Medulla oblongata (tissue), 1 donor: Measurements from ENCODE around the gene APLNR.
A peak's percentile ranks its signal among the peaks of the same experiment; 100 is the strongest.

Experiments
- DNase-seq: peaks from one replicate; pipeline ENCODE4 v3.0.0-alpha.2; 2015; ENCODE audit errors: extremely low spot score

The APLNR gene

DNA sequence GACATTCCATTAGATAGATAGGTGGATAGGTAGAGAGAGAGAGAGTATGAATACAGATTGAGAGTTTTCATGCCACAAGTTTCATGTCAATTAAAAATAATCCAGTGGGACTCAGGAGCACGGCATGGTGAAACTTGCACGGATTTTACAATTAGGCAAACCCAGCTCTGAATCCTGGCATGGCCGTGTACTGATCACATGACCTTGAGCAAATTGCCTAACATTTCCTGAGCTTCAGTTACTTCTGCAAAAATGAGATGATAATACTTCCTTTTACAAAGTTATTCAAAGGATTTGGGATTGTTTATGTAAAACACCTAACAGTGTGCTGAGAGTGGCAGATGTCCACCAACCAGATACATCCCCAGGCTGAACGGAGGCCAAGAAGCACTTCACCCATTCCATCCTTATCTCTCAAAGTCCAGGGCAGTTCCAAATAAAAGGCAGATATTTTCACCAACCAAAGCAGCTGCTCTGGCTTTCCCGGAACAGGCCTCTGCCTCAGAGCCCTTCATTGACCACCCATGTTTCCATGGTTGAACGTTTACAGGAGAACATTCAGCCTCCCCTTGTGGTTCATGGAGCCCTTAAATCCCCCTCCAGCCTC is 17.9 kb downstream of the APLNR start:
- DNase-seq, result peak; percentile 41

- no peak for DNase-seq
These were observed 20.0 kb downstream of the APLNR start for GRCh38 chr11:57217053-57217452.

- DNase-seq, result no peak
These were observed 20.6 kb downstream of the APLNR start for GRCh38 chr11:57216463-57216862.

GRCh38 chr11:57214494-57214893 is 22.6 kb downstream of the APLNR start:
- DNase-seq, result no peak

DNA sequence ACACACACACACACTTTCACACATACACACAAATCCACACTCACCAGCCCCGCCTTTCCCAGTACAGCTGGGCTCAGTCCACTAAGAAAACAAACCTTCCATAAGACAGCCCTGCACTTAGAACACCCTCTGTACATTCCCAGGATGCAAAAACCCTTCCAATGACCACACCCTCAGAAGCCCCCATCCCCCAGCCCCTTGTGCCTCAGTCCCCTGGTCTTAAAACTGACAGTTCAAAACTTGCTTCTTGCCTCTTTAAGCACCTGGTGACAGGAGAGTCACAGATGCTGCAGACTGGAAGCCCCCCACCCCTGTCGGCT is 23.0 kb downstream of the APLNR start:
- DNase-seq, result no peak

GRCh38 chr11:57213342-57214097 is 23.5 kb downstream of the APLNR start:
- no peak for DNase-seq

- DNase-seq, result no peak
These were observed 26.3 kb downstream of the APLNR start for GRCh38 chr11:57210781-57211180.

DNA sequence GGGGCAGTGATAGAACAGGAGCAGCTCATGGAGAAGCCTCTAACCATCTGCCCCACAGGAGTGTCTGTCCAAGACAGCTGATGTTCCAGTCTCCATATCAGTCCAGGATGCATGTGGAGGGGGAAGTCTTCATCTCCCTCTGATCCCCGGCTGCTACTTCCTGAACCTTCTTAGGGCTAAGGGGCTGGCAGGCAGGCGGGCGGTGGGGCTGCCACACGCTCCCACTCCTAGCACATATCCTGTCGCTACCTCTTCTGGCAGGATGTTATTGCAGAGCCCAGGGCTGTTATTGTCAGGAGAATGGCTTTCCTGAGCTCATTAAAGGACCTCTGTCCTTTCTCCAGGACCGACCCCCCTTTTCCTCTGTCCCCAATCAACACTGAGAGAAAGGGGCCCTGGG is 29.9 kb downstream of the APLNR start:
- DNase-seq, result no peak

DNA sequence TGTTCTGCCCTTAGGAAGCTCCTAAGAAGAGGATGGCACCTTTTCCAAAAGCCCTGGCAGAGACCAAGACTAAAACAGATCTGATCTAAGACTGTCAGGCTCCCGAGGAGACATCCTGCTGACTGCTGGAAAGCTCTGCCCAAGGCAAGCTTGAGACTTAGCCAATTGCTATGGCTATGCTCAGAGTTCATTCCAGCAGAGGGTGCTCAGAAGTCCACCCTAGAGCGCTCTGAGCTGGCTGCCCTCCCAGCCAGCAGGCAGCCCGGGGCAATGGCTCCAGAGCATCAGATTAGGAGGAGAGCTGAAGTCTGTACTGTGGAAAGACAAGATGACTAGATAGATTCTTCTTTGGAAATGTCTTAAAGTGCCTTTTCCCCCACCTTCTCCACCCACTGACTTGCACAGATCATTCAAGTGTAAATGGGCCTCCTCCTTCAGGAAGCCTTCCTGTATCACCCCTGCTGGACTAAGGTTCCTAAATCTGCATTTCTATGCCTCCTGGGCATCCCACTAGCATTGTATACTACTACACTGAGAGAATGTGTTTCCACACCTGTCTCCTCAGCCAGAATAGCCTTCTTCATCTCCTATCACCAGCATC is 31.9 kb downstream of the APLNR start:
- DNase-seq, result peak; percentile 63

- no peak for DNase-seq
These were observed 33.1 kb downstream of the APLNR start for GRCh38 chr11:57203882-57204480.

DNA sequence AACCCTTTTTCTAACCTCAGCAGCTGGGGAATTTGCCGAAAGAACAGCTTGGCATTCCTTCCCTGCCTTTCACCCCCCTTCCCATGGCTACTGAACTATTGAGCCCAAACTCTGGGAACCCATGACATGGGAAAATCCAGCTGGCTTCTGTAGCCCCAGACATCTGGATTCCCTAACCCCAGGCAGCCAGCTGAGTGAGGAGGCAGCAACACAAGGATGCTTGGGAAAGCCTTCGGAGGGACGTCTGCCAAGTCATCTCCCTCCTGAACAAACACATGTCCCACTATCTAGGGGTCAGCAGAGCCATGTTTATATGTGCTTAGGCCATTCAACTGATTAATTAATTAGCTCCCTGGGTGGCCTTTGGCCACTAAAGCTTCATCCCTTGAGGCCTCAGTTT is 33.7 kb downstream of the APLNR start:
- DNase-seq, result peak; percentile 17

DNA sequence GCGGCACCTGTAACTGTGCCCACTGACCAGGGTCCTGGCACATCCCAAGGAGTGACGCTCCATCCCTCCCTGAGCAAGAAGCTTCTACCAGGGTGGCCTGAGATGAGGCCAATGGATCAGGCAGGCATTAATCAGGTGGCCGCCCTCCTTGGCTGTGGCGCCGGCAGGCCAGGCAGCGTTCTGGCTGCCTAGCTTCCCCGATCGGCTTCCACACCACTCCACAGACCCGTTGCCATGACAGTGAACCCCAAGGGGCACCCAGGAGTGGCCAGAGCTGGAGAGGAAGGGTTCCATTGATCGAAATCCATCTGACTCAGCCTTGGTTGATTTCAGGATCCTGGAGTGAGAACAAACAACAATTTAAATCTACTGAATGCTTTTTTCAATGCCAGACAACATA is 34.8 kb downstream of the APLNR start:
- peak; percentile 65 for DNase-seq

DNA sequence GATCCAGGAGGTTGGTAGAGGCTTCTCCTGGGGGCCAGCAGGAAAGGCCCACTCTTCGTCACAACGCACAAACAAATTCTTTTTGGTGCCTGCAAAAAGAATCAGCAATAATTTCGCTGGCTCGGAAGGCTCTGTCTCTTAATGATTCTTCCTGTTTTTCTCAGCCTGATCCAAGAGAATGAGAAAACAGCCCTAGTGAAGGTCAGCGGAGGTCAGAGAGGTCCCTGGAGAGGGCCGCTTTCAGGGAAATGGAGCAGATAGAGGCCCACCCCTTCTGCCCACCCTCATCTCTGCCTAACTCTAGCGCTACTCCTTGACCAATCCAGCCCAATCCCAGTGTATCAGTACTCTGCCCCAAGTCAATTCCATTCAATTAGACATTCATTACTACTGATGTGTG is 36.1 kb downstream of the APLNR start:
- DNase-seq, result no peak

- no peak for DNase-seq
These were observed 37.7 kb downstream of the APLNR start for GRCh38 chr11:57199330-57199729.

GRCh38 chr11:57197762-57198161 is 39.3 kb downstream of the APLNR start:
- DNase-seq, result no peak

DNA sequence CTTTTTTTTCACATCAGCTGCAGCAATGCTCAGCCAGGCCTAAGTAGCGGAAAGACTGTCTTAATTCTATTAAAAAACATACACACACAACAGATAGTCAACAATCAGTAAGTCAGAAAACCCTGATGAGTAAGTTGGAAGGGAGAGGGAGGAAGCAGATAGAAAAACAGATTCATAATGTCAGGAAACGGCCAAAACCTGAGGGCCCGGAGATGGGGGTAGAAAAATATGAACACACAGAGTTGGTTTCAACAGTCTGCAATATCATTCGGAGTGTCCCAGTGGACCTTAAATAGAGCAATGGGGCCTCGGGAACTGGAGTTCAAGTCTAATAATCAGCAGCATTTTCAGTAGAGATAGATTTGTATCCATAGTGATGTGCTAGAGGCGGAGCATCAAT is 40.5 kb downstream of the APLNR start:
- no peak for DNase-seq

- DNase-seq, result no peak
These were observed 44.7 kb downstream of the APLNR start for GRCh38 chr11:57192316-57192715.

DNA sequence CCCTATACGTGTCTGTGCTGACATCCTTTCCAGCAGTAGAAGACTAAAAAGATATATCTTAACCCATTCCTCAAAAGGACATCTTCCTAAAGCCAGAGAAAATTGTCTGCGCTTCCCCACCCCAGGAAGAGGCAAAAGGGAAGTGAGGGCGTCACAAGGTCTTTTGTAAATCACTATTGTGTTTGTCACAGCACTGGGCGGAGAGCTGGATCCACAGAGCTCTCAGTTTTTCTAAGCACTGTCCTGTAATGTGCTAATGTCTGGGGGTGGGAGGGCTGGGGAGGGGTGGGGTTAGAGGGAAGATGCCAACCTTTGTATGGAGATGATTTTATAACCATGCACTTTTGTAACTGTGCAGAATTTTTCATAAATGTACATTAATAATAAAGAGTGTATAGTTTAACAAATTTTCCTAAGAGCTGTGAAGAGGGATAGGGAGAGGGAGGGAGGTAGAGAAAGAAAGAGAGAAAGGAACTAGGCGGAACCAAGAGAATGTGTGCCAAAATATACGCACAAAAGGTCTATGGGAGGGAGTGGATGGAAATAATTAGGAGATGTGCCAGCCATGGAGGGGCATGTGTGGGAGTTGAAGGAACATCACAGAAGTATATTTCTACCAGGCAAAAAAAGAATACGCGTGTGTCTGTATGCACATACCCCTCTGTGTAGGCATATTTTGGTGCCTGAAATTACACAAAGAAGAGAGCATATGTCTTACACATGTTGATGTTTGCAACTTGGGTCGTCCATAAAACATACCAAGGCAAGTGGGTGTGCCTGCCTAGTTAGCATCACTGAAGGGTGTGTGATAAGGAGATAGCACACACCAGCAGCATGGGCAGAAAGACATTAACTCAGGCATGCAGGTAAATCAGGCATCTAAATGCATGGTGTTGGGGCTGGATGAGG is 45.5 kb downstream of the APLNR start:
- DNase-seq, result no peak

DNA sequence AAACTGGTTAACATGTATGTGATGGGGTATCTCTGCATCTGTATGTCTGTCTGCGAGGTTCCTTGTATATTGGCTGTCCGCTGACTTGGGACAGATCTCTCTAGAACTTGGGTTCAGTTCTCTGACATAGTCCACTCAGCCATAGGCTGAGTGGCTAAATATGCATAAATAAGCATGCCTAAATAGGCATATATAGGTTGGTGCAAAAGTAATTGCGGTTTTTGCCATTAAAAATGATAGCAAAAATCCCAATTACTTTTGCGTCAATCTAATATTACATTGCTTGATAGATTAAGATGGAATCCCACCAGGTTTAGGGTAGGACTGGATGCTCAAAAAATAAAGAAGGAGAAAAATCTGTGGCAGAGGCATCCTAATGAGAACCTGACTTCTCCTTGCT is 46.5 kb downstream of the APLNR start:
- no peak for DNase-seq
